Ramos (cell line): Measurements from ENCODE around the gene C19orf38.

Source experiments
- in situ Hi-C: fragments of 300-500 bp; cut with MboI; formaldehyde crosslinking; loops from one replicate; pipeline ENCODE4 v1.14.3; 2022; ENCODE audit warnings: low sequenced_read_pairs; ENCODE audit not compliant: unreplicated experiment

Gene C19orf38

DNA sequence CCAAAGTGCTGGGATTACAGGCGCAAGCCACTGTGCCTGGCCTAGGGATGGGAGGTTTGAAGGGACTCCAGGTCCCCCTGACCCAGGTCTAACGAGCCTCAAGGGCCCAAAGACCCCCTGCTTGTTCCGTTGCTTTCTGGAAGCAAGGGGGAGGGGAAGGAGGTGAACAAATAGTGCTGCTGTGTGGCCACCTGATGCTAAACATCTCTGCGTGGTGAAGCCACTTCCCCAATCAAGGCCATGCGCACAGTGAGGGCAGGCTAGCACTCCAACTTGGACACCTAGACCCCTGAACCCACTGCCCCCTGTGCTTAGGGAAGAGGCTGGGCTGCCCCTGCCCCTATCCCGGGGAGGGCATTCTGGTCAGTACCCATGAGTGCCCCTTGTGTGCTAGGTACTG is 47.1 kb downstream of the C19orf38 start:
- in situ Hi-C loops: no loop called here

DNA sequence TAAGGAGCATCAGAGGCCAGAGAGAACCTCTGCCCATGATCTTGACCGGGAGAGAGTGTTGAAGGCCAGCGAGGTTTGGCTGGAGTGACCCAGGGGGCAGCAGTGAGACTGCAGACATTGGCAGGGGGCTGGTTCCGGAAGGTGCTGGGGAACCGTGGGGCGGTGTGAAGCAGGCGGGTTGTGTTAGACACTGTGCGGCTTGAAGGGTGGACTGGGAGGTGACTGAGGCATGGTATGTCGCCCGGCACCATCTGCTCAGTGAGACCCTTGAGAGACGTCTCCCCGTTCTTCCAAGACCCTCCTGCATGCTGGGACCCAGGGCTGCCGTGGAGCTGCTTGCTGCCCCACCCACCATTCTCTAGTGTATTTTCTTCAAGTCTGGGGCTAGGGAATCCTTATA is 47.7 kb downstream of the C19orf38 start:
- in situ Hi-C loops: no loop called here

DNA sequence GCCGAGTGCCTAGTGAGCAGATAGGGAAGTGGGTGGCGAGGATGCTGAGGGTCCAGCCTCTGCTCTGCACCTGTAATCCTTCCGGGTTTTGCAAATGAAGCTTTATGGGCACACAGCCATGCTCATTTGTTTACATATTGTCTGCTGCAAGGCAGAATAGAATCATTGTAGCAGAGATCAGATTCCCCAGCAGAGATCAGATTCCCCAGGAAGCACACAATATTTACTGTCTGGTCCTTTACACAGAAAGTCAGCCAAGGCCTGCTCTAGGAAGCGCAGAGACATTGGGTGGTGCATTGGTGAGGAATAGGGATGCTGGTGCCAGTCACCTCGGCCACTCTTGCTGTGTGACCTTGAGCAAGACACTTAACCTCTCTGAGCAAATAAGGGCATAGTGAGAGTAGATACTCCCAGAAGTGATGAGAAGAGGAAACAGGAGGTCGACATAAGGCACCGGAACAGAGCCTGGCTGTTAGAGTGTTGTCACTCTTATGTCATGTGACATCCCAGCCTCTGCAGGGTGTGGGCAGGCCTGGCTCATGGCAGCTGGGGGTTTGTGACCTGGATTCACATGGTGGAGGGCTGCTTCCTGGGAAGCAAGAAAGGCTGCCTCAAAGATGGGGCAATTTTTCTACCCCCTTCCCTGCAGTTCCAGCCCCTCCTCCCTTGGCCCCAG is 48.8 kb downstream of the C19orf38 start:
- in situ Hi-C loops: no loop called here

DNA sequence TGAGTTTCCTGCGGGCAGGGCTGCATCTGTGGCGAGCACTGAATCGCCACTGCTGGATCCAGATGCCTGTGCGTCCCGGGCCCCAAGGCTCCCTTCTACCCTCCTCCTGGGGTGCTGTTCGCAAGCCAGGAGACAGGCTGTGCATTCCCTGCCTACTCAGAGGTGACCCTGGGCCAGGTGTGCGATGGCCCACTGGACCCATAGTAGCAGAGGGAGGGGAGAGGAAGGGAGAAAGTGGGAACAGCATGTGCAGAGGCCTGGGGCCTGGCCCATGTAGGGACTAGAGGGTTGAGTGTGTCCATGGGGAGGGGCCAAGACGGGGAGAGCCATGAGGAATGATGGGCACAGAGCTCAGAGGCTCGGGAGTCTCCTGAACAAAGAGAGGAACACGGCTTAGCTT is 50.4 kb downstream of the C19orf38 start:
- in situ Hi-C loops: no loop called here

DNA sequence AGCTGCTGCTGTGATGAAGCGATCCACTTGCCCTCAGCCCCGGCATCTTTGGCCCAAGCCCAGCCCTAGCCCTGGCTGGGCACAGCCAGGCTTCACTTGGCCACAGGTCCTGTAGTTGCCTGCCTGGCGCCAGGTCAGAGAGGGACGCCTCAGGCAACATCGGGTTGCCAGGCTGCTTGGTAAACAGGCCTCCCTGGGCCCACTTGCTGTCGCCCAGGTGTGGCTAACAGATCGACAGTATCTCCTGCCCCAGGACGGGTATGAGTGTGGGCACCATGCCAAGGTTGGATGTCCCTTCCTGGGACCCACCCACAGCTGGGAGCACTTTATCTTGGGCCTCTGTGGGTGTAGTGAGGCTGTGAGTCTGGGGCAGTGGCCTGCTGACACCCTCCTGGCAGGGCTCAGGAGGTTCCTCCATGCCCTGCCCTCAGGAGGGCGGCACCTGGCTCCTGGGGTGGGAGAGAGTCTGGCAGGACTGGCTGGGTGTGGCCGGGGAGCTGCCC is 51.0 kb downstream of the C19orf38 start:
- in situ Hi-C loops: no loop called here

DNA sequence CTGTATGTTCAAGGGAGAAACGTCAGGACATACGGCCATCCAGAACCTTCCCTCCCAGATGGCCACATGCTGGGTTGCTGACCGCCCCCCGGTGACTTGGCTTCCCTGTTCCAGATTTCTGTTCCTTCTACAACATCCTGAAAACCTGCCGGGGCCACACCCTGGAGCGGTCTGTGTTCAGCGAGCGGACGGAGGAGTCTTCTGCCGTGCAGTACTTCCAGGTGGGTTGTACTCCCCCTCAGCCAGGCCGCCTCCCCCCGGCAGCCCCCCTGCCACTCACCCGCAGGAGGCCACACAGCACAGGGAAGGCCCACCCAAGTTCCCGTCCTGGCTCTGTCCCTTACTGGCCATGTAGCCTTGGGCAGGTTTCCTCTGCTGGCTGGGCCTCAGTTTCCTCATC is 59.7 kb downstream of the C19orf38 start:
- in situ Hi-C loops: no loop called here

DNA sequence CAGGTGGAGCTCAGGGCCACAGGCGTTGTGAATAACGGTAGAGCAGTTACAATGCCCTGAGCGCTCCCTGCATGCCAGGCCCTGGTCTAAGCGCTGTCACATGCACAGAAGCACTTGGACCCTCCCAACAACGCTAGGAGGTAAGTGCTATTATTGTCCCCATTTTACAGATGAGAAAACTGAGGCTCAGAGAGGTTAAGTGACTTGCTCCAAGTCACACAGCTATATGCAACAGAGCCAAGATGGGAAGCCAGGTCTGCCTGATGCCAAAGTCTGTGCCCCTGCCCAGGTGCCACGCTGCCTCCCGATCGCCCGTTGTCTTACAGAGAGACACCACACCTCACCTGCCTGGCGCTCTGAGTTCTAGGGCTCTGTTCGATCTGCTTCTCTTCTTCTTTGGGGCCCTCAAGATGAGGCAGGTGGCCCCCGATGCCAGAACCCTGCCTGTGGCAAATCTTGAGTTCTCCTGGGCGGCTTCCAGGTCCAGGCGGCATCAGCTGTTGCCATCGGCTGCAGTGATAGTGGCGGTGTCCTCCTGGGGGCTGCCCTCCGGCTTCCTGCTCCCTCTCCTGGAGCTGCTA is 60.3 kb downstream of the C19orf38 start:
- in situ Hi-C loops: no loop called here

DNA sequence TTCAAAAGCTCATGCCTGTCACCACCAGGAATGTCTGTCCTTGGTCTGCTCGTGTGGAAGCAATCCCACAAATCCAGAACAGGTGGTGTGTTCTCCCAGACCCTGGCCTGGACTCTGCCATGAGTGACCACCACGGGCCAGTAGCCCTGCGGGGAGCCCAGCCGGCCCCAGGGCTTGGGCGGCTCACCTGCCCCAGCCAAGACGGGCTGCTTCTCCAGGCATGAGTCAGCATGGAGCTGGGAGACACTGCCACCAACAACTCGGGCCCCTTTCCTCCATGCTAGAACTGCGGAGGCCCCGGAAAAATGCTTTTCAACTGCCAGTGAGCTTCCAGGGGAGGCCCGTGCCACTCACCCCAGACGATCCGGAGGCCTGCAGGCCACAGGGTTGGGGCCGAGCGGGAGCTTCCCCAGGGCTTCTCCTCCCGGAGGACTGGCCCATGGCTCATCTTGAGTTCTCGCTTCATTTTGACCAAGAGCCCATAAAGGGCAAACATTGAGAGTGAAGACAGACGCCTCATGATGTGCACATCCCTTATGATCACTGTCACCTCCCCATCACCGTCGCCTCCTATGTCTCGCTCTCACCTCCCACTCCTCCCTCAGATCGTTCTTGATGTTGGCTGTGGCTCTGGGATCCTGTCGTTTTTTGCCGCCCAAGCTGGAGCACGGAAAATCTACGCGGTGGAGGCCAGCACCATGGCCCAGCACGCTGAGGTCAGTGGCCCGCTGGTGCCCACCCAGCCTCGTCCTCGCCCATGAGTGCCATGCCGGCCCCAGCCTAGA is 63.6 kb downstream of the C19orf38 start:
- in situ Hi-C loops: no loop called here

DNA sequence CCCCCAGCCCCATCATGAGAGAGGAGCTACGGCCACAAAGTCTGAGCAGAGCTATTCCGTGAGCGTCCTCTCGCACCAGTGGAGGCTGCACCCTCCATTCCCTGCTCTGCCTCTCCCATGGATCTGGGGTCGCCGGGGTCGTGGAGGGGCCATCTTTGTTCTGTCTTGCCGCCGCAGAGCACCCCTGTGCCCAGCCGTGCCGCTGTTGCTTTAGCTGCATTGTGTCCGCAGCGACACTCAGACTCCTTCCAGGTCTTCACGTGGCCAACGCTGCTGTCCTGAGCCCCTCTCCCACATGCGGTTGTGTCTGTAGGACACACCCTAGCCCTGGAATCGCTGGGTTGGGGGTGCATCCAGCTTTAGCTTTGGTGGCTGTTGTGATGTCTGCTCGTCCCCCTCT is 64.4 kb downstream of the C19orf38 start:
- in situ Hi-C loops: no loop called here

DNA sequence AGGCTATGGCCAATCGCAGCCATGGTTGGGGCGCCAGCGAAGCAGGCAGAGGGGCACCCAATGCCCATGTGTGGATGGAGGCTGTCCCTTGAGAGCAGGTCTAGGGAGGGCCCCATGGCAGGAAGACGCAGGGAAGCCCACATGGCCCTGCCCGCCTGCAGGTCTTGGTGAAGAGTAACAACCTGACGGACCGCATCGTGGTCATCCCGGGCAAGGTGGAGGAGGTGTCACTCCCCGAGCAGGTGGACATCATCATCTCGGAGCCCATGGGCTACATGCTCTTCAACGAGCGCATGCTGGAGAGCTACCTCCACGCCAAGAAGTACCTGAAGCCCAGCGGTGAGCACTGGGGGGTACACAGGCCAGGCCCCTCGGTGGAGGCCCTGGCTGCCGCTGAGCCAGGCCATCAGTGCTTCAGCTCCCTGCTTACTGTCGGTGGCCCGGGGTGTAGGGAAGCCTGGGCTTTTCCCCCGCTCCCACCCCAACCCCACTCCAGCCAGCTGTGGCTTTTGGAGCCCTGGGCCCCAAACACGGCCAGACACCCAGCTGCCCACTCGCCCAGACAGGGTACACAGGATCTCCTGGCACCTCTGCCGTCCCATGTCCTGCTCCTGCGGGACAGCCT is 65.6 kb downstream of the C19orf38 start:
- in situ Hi-C loops: no loop called here

DNA sequence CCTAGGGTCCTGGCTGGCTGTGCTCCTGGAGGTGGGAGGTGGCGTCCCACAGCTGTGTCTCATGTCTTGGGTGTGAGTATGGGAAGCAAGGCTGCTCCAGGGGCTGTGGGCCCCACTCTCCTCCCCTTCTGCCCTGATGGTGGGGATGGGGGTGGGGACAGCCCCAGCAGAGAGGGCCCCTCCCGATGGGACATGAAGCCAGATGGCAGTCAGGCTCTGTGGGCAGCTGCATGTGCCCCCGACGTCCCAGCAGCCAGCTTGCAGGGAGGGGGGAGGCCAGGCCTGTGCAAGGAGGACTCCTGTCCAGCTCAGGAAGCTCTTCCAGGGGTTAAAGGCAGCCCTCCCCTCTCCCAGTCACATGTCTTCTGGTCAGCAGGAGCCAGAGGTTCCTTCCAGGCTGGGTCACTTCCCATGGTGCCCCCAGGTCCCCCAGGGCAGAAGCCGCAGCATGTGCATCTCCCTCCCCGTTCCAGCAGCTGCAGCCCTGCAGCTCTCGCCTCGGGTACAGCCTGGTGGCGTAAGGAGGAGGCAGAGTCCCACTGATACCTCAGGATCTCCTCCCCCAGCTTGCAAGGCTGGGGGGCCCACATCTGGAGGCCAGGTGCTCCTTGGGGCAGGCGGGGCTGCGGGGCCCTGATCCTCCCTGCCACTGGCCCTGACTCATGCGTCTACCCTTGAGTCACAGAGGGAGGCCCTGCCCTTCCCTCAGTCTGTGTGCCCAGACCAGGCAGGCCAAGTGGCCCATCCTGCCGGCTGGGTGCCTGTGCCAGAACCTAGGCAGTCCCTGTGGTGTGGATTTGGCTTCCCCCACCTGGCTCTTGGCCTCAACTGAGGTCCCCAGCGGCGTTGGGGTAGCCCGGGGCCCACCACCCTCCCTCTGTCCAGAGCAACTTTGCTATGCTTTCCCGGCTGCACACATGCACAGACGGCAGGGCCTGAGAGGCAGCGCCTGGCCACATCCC is 67.2 kb downstream of the C19orf38 start:
- in situ Hi-C loops: no loop called here

DNA sequence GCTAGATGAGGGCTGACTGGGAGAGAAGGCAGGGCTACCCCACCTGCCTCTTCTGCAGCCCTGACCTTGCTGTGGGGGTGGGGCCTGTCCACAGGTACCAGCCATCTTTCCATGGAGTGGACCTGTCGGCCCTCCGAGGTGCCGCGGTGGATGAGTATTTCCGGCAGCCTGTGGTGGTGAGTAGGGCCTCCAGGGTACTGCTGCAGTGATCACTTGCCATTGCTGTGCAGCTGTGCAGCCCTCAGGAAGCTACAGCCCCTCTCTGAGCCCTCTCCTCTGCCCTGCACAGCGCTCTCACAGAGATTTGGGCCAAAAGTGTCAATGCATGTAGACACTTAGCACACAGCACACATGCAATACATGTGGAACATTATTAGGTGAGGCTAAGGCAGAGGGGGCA is 68.4 kb downstream of the C19orf38 start:
- in situ Hi-C loops: no loop called here

DNA sequence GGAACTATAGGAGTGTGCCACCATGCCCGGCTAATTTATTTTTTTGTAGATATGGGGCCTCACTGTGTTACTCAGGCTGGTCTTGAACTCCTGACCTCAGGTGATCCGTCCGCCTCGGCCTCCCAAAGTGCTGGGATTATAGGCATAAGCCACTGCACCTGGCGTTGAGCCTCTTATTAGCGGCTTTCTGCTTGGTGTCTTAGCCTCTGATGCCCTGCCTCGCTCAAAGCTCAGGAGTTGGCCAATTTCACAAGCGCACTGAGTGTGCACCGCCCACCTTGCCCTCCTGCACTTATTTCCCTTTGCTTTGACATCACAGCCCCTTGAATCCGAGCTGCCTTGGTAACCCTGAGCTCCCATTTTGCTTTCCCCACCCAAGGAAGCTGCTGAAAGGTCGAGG is 70.1 kb downstream of the C19orf38 start:
- in situ Hi-C loops: no loop called here
